HepG2 (cell line): ENCODE measurements around the gene C13orf42. TPM values are rescaled to one million over a fixed set of nuclear protein-coding genes. Genes with fewer than 3 reads are reported as not detected.

Source experiments
- ATAC-seq: fragments of 200-7000 bp; cut with Tn5 transposase; 3 replicates; pipeline ENCODE4 v1.9.1; 2020; ENCODE audit warnings: mild to moderate bottlenecking, moderate library complexity
- BruUV-seq: library from RNA; stranded (reverse); fragments of 400-500 nt; replicated peaks from 2 replicates; lab custom pipeline; 2021; lab: Mats Ljungman, UMichigan
- CTCF ChIA-PET: fragments of 300-600 bp; formaldehyde crosslinking; extraction: SDS; loops from one replicate; lab custom pipeline; 2021; ENCODE audit warnings: low total read pairs, inconsistent platforms, low intra/inter-chr PET ratio; lab: Yijun Ruan, JAX
- POLR2A ChIA-PET: fragments of 350-600 bp; sonication (Branson Sonifier 250); formaldehyde crosslinking; loops from one replicate; lab custom pipeline; 2020; ENCODE audit warnings: antibody characterized with exemption, inconsistent platforms; lab: Yijun Ruan, JAX
- DNase-seq: peaks from one replicate; pipeline ENCODE4 v3.0.0-alpha.2; 2015; ENCODE audit warnings: low spot score
- FAIRE-seq: peaks from 3 replicates; lab custom pipeline; 2011; peaks lifted over from hg19 to GRCh38; lab: Jason Lieb, UNC
- H2AFZ ChIP-seq: one replicate; pipeline ENCODE4 v1.6.1; 2011; ENCODE audit warnings: low read length, inconsistent platforms
- H3K27ac ChIP-seq: fragments of 300-600 bp; 3 replicates; pipeline ENCODE4 v1.8.0; 2011; ENCODE audit warnings: mixed run types, mild to moderate bottlenecking, mixed read lengths, low read length, inconsistent platforms; ENCODE audit not compliant: insufficient read depth; ENCODE audit errors: extremely low read length
- H3K27me3 ChIP-seq, 2 experiments: fragments of 200-600 bp in 1 of 2; 2 replicates in 1 of 2; 3 replicates in 1 of 2; pipeline versions ENCODE4 v1.6.0 to v1.8.0; 2011; ENCODE audit warnings: low read length in 2 of 2, mild to moderate bottlenecking in 2 of 2, moderate library complexity in 2 of 2, inconsistent platforms in 1 of 2; ENCODE audit not compliant: insufficient read depth in 2 of 2, control insufficient read depth in 1 of 2
- H3K36me3 ChIP-seq, 2 experiments: fragments of 200-600 bp in 1 of 2; replicated peaks in 1 of 2; 2 replicates in 1 of 2; 3 replicates in 1 of 2; pipeline versions ENCODE4 v1.5.1 to v1.8.0; 2011; ENCODE audit warnings: low read length in 2 of 2, inconsistent platforms in 1 of 2; ENCODE audit not compliant: insufficient read depth in 2 of 2, control insufficient read depth in 1 of 2
- H3K4me1 ChIP-seq: 2 replicates; pipeline ENCODE4 v1.5.1; 2012; ENCODE audit warnings: low read length, inconsistent platforms; ENCODE audit not compliant: insufficient read depth
- H3K4me2 ChIP-seq: 2 replicates; pipeline ENCODE4 v1.6.0; 2011; ENCODE audit warnings: low read depth, low read length, inconsistent platforms
- H3K4me3 ChIP-seq, 3 experiments: fragments of 200-600 bp in 1 of 3; sonication (generic), shearing (Covaris generic) in 1 of 3; replicated peaks in 1 of 3; 2 replicates each; pipeline ENCODE4 v1.5.1; 2011 to 2016; ENCODE audit warnings: low read length in 3 of 3, inconsistent platforms in 2 of 3, low read depth in 2 of 3, mild to moderate bottlenecking in 2 of 3, control low read depth in 1 of 3, mixed read lengths in 1 of 3; ENCODE audit not compliant: insufficient read depth in 1 of 3
- H3K79me2 ChIP-seq: one replicate; pipeline ENCODE4 v1.6.1; 2011; ENCODE audit warnings: low read length, inconsistent platforms; ENCODE audit not compliant: insufficient read depth
- H3K9ac ChIP-seq: 2 replicates; pipeline ENCODE4 v1.6.0; 2011; ENCODE audit warnings: mild to moderate bottlenecking, low read depth, low read length, inconsistent platforms; ENCODE audit not compliant: insufficient read depth
- H3K9me3 ChIP-seq: 2 replicates; pipeline ENCODE4 v1.5.1; 2012; ENCODE audit warnings: mild to moderate bottlenecking, low read length
- H4K20me1 ChIP-seq: 2 replicates; pipeline ENCODE4 v1.6.0; 2011; ENCODE audit warnings: inconsistent platforms, mild to moderate bottlenecking, low read length, moderate library complexity; ENCODE audit not compliant: insufficient read depth
- HES4 ChIP-seq: sonication (generic); formaldehyde crosslinking; IDR thresholded peaks from 2 replicates; pipeline ENCODE4 v1.9.0; 2021; ENCODE audit warnings: mild to moderate bottlenecking, missing genetic modification reagents, borderline replicate concordance
- JARID2 ChIP-seq: sonication (generic); formaldehyde crosslinking; IDR thresholded peaks from 2 replicates; pipeline ENCODE4 v1.8.1; 2023; ENCODE audit warnings: missing genetic modification reagents, inconsistent platforms; ENCODE audit not compliant: insufficient replicate concordance
- SAP130 ChIP-seq: IDR thresholded peaks from 2 replicates; pipeline ENCODE4 v1.6.1; 2016; ENCODE audit warnings: low read depth
- XBP1 ChIP-seq: sonication (generic); formaldehyde crosslinking; IDR thresholded peaks from 2 replicates; pipeline ENCODE4 v1.5.0; 2020; ENCODE audit warnings: missing genetic modification reagents
- ZNF343 ChIP-seq: sonication (generic); formaldehyde crosslinking; IDR thresholded peaks from 2 replicates; pipeline ENCODE4 v1.4.0; 2020; ENCODE audit warnings: mild to moderate bottlenecking, missing genetic modification reagents
- ZNF484 ChIP-seq: sonication (generic); formaldehyde crosslinking; IDR thresholded peaks from 2 replicates; pipeline ENCODE4 v1.5.1; 2020; ENCODE audit warnings: mild to moderate bottlenecking, low read depth, missing genetic modification reagents, borderline replicate concordance
- WGBS: methylation state at CpG from one replicate; pipeline ENCODE4 v1.1.6; 2017; ENCODE audit warnings: low lambda C conversion rate; 5-methylcytosine and 5-hydroxymethylcytosine counted together
- in situ Hi-C: cut with HindIII; loops from 2 replicates; pipeline ENCODE4 v1.10.0; 2017; ENCODE audit warnings: low pct_unique_long_range_greater_than_20kb; ENCODE audit not compliant: extremely low pct_ligation_motif_present
- intact Hi-C: fragments of 100-400 bp; cut with micrococcal nuclease; formaldehyde crosslinking; loops from one replicate; pipeline ENCODE4 v1.10.0; 2022; ENCODE audit not compliant: unreplicated experiment
- polyA plus RNA-seq, 8 experiments: library from polyadenylated mRNA; depleted of rRNA in 3 of 8; stranded (reverse) in 7 of 8; unstranded in 1 of 8; fragments of >200 nt; fragmentation: Illumina TruSeq in 4 of 8; extraction: Trizol in 4 of 8; gene quantifications; 2 replicates each; pipeline versions ENCODE4 v1.2.1 to v1.2.3, GENCODE V29; 2011 to 2016; ENCODE audit warnings: low read depth in 4 of 8, missing spikeins in 1 of 8, mixed read lengths in 1 of 8; ENCODE audit not compliant: insufficient read depth in 1 of 8
- total RNA-seq, 5 experiments: library from RNA; depleted of rRNA; stranded (reverse); fragments of >200 nt; fragmentation: Illumina TruSeq; extraction: Trizol; gene quantifications; 2 replicates each; pipeline ENCODE4 v1.2.3, GENCODE V29; 2016; ENCODE audit warnings: low read depth in 1 of 5

Gene C13orf42
- total and polyA plus RNA-seq, 2 of the 13 experiments (the other 11 are each of a cell fraction or from before 2014, with no cell fraction given) = not detected

- Histone ChIP-seq H3K27ac (no peak overlapping the region), H3K4me2 (no peak overlapping the region), H3K4me1 (no peaks in the 10 kb centered on the region), H3K9ac (no peak overlapping the region), H3K79me2 (no peaks in the 10 kb centered on the region), H3K4me3 (no peak overlapping the region), H3K27me3 (peaks cover 0 to 25% of the 10 kb centered on the region in 2 experiments; a peak in 4 of 5 replicates), H3K9me3 (no peaks in the 10 kb centered on the region), H4K20me1 (no peaks in the 10 kb centered on the region), H3K36me3 (no peaks in the 10 kb centered on the region), H2AFZ (no peak overlapping the region)
- intact Hi-C loops = no loop called here
- ChIA-PET CTCF (no interaction called here), POLR2A (no interaction called here)
- in situ Hi-C loops = no loop called here
- WGBS = 0% methylated on average over 1 of the region's 1 CpG
- no peak for ATAC-seq
- FAIRE-seq = no peak
- DNase-seq = no peak
- TF ChIP-seq JARID2 = no peak
- TF ChIP-seq ZNF343 = no peak
- no peak for TF ChIP-seq SAP130 (CRISPR knock-in tag)
- no peak for TF ChIP-seq ZNF484 (CRISPR knock-in tag)
- TF ChIP-seq HES4 (CRISPR knock-in tag) = no peak
- no TSS peak for BruUV-seq
Observed at GRCh38 chr13:51146667-51147066, 35.6 kb upstream of the C13orf42 start.

DNA sequence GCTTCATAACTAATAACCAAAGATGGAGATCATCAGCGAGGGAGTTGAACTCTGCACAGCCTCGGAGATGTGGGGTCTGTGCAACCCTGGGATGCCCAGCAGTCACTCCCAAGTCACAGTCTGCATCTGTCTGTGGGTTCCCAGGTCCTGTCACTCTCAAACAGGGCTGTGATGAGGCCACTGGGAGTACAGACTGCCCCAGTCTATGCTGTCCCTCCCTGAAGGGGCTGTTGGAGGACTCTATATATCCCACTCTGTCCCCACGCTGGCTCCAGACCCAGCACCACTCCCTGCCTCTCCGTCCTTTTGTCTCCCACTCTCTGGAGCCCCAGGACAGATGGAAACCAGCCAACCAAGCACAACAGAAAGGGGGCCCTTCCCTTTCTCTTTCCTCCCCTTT lies 26.2 kb upstream of the C13orf42 start:
- intact Hi-C loops = no loop called here
- Histone ChIP-seq H3K9ac (no peak overlapping the region), H3K9me3 (no peaks in the 10 kb centered on the region), H3K36me3 (no peaks in the 10 kb centered on the region), H3K79me2 (no peaks in the 10 kb centered on the region), H3K4me3 (no peak overlapping the region), H3K27me3 (peaks cover 0 to 11% of the 10 kb centered on the region in 2 experiments; a peak in 3 of 5 replicates), H4K20me1 (no peaks in the 10 kb centered on the region), H2AFZ (no peak overlapping the region), H3K4me1 (no peaks in the 10 kb centered on the region), H3K4me2 (no peak overlapping the region), H3K27ac (no peak overlapping the region)
- ATAC-seq (no peak), FAIRE-seq (no peak), DNase-seq (no peak)
- no peak for TF ChIP-seq XBP1 (CRISPR knock-in tag)
- ChIA-PET POLR2A (no interaction called here), CTCF (no interaction called here)
- no TSS peak for BruUV-seq
- in situ Hi-C loops = no loop called here
- 42% methylated on average over 3 of the region's 4 CpGs for WGBS
